ENCODE results near the gene SHROOM1. TPM values are rescaled to one million over a fixed set of nuclear protein-coding genes. Genes with fewer than 3 reads are reported as not detected.

Gene SHROOM1, protein sequence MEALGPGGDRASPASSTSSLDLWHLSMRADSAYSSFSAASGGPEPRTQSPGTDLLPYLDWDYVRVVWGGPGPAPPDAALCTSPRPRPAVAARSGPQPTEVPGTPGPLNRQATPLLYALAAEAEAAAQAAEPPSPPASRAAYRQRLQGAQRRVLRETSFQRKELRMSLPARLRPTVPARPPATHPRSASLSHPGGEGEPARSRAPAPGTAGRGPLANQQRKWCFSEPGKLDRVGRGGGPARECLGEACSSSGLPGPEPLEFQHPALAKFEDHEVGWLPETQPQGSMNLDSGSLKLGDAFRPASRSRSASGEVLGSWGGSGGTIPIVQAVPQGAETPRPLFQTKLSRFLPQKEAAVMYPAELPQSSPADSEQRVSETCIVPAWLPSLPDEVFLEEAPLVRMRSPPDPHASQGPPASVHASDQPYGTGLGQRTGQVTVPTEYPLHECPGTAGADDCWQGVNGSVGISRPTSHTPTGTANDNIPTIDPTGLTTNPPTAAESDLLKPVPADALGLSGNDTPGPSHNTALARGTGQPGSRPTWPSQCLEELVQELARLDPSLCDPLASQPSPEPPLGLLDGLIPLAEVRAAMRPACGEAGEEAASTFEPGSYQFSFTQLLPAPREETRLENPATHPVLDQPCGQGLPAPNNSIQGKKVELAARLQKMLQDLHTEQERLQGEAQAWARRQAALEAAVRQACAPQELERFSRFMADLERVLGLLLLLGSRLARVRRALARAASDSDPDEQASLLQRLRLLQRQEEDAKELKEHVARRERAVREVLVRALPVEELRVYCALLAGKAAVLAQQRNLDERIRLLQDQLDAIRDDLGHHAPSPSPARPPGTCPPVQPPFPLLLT
- 5.1 TPM for total RNA-seq (ENCODE audit: unreplicated experiment)
- long read RNA-seq, partial matches to known transcripts, result 0 of 2 reads
- long read RNA-seq, other reads (novel, unspliced or antisense), result 1 of 2 reads

- Mint-ChIP-seq H3K27ac (ENCODE audit: unreplicated experiment) (no peak within 1 kb of the TSS), H3K4me1 (ENCODE audit: low read depth, unreplicated experiment) (no peaks in the 10 kb centered on the region), H3K4me3 (ENCODE audit: unreplicated experiment) (peak within 1 kb of the TSS; percentile 81), H3K27me3 (ENCODE audit: unreplicated experiment) (peaks cover 28% of the 10 kb centered on the region), H3K9me3 (ENCODE audit: unreplicated experiment) (peaks cover 6% of the 10 kb centered on the region), H3K36me3 (ENCODE audit: unreplicated experiment) (no peaks in the 10 kb centered on the region)
- peak; percentile 50 for DNase-seq
- TF ChIP-seq, protein P1, sequence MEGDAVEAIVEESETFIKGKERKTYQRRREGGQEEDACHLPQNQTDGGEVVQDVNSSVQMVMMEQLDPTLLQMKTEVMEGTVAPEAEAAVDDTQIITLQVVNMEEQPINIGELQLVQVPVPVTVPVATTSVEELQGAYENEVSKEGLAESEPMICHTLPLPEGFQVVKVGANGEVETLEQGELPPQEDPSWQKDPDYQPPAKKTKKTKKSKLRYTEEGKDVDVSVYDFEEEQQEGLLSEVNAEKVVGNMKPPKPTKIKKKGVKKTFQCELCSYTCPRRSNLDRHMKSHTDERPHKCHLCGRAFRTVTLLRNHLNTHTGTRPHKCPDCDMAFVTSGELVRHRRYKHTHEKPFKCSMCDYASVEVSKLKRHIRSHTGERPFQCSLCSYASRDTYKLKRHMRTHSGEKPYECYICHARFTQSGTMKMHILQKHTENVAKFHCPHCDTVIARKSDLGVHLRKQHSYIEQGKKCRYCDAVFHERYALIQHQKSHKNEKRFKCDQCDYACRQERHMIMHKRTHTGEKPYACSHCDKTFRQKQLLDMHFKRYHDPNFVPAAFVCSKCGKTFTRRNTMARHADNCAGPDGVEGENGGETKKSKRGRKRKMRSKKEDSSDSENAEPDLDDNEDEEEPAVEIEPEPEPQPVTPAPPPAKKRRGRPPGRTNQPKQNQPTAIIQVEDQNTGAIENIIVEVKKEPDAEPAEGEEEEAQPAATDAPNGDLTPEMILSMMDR (IDR thresholded peaks at IDR 0.05; ENCODE audit: partially characterized antibody, unreplicated experiment), result no peak
Observed at GRCh38 chr5:132830436-132831094, at the start of gene SHROOM1. SHROOM1 (minus strand) TSS chr5:132830647; CDS start chr5:132826140, 4,507 bp downstream.

GRCh38 chr5:132877938-132878337 is 47.5 kb upstream of the SHROOM1 start:
- Mint-ChIP-seq H3K4me3 (ENCODE audit: unreplicated experiment) (no peak overlapping the region), H3K36me3 (ENCODE audit: unreplicated experiment) (no peaks in the 10 kb centered on the region), H3K27ac (ENCODE audit: unreplicated experiment) (no peak overlapping the region), H3K9me3 (ENCODE audit: unreplicated experiment) (peaks cover 3% of the 10 kb centered on the region), H3K27me3 (ENCODE audit: unreplicated experiment) (no peaks in the 10 kb centered on the region), H3K4me1 (ENCODE audit: low read depth, unreplicated experiment) (no peaks in the 10 kb centered on the region)
- TF ChIP-seq, protein P1 (IDR thresholded peaks at IDR 0.05; ENCODE audit: partially characterized antibody, unreplicated experiment), result no peak
- no peak for DNase-seq

GRCh38 chr5:132877466-132877865 is 47.0 kb upstream of the SHROOM1 start:
- Mint-ChIP-seq H3K27ac (ENCODE audit: unreplicated experiment) (no peak overlapping the region), H3K4me3 (ENCODE audit: unreplicated experiment) (no peak overlapping the region), H3K9me3 (ENCODE audit: unreplicated experiment) (peaks cover 5% of the 10 kb centered on the region), H3K4me1 (ENCODE audit: low read depth, unreplicated experiment) (no peaks in the 10 kb centered on the region), H3K36me3 (ENCODE audit: unreplicated experiment) (no peaks in the 10 kb centered on the region), H3K27me3 (ENCODE audit: unreplicated experiment) (peaks cover 2% of the 10 kb centered on the region)
- TF ChIP-seq, protein P1 (IDR thresholded peaks at IDR 0.05; ENCODE audit: partially characterized antibody, unreplicated experiment), result no peak
- no peak for DNase-seq

DNA sequence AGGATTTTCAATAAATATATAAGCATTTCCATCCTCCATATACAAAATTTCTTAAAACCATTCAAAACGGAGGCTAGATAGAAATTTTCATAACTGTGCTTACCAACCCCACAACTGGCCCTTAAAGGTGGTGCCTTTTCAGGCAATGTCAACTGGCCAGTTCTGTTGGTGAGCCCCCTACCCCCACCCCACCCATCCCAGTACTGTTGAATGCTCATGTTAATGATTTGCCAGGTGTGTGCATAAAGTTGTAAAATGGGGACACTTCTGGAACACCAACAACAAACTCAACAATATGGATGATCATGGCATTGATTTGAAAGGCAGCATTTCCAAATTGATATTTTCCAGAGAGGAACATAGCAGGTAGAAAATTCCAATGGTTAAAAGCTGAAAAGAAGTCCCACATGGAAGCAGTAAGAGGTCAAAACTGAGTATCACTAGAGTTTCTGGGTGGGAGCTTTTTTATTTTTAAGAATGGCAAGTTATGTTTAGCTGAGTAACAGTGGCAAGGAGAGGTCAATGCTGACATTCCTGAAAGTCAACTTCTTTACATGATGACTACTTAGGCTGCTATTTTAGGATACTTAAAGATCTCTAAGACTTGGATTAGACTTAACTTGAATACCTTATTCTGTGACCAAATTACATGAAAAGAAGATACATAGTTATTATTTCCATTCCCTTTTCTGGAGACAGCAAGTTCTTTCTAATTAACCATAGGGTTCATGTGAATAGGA is 45.7 kb upstream of the SHROOM1 start:
- H3K36me3 Mint-ChIP-seq (ENCODE audit: unreplicated experiment), result no peaks in the 10 kb centered on the region
- no peak for DNase-seq
- H3K9me3 Mint-ChIP-seq (ENCODE audit: unreplicated experiment), result peaks cover 6% of the 10 kb centered on the region
- peaks cover 2% of the 10 kb centered on the region for H3K27me3 Mint-ChIP-seq (ENCODE audit: unreplicated experiment)
- no peak overlapping the region for H3K4me3 Mint-ChIP-seq (ENCODE audit: unreplicated experiment)
- no peaks in the 10 kb centered on the region for H3K4me1 Mint-ChIP-seq (ENCODE audit: low read depth, unreplicated experiment)
- no peak overlapping the region for H3K27ac Mint-ChIP-seq (ENCODE audit: unreplicated experiment)
- TF ChIP-seq, protein P1 (IDR thresholded peaks at IDR 0.05; ENCODE audit: partially characterized antibody, unreplicated experiment), result no peak
